Sciatic nerve (tissue), 2 donors: Measurements from ENCODE around the gene MCM8. TPM values are rescaled to one million over a fixed set of nuclear protein-coding genes. Genes with fewer than 3 reads are reported as not detected.

ENCODE experiments used
- ATAC-seq: fragments of 200-7000 bp; cut with Tn5 transposase; one replicate; pipeline ENCODE4 v1.9.1; 2020; ENCODE audit warnings: mild to moderate bottlenecking, moderate library complexity
- DNase-seq: peaks from one replicate; pipeline ENCODE4 v3.0.0-alpha.2; 2020; ENCODE audit warnings: low spot score
- intact Hi-C: fragments of 100-400 bp; cut with DNase I; formaldehyde crosslinking; loops from one replicate; pipeline ENCODE4 v1.14.2; 2022
- total RNA-seq: library from RNA; stranded (reverse); fragmentation: NEBNext Ultra II Directional; extraction: Animal tissue kit (Norgen Biotek cat#: 25700); gene quantifications from one replicate; pipeline ENCODE4 v1.2.1, GENCODE V29; 2021
- donor health status: DM: no; HTN: no; CAD: no.
- donor health status: DM: no; HTN: no; CAD: no.

MCM8 gene
- 3.7 TPM for total RNA-seq

GRCh38 chr20:5950271-5951031, at the start of gene MCM8, which contains the start of gene TRMT6:
TSS of gene MCM8 (plus strand) at chr20:5950652. CDS start at chr20:5952016, 1,364 bp downstream.
TSS of gene TRMT6 (minus strand) at chr20:5950533. CDS start at chr20:5950405, 128 bp downstream.
- peak; percentile 97 for DNase-seq
- ATAC-seq, result peak; percentile 100
- intact Hi-C loops, result no loop called here

GRCh38 chr20:5900908-5901307, 49.5 kb upstream of the MCM8 start:
- ATAC-seq, result no peak
- no peak for DNase-seq
- intact Hi-C loops, result no loop called here

GRCh38 chr20:5908981-5909380, 41.5 kb upstream of the MCM8 start:
- DNase-seq (no peak), ATAC-seq (no peak)
- intact Hi-C loops, result no loop called here

DNA sequence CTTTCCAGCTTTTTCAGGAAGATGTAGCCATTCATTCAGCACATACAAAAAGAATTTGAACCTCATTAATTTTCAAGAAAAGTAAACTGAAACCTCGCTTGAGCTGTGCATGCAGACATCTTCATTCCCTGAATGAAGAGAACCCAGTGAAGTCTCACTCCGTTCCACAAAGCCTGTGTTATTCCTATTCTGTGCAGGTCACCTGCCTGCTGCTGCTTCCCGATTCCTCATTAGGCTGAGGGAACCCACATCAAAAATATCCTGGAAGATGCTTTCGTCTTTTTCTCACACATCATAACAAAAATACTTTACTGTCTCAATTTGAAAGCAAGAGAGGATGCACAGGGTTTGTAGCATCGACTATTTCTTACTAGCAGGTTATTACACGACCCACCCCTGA, 40.3 kb upstream of the MCM8 start:
- DNase-seq, result no peak

GRCh38 chr20:5913166-5913565, 37.3 kb upstream of the MCM8 start:
- ATAC-seq, result no peak
- DNase-seq, result no peak
- intact Hi-C loops, result no loop called here

More for the DNA sequence above, 40.3 kb upstream of the MCM8 start:
- ATAC-seq, result no peak
- intact Hi-C loops, result no loop called here

- DNase-seq, result no peak
- no peak for ATAC-seq
- intact Hi-C loops, result no loop called here
Measured at GRCh38 chr20:5914859-5915258, 35.6 kb upstream of the MCM8 start.

DNA sequence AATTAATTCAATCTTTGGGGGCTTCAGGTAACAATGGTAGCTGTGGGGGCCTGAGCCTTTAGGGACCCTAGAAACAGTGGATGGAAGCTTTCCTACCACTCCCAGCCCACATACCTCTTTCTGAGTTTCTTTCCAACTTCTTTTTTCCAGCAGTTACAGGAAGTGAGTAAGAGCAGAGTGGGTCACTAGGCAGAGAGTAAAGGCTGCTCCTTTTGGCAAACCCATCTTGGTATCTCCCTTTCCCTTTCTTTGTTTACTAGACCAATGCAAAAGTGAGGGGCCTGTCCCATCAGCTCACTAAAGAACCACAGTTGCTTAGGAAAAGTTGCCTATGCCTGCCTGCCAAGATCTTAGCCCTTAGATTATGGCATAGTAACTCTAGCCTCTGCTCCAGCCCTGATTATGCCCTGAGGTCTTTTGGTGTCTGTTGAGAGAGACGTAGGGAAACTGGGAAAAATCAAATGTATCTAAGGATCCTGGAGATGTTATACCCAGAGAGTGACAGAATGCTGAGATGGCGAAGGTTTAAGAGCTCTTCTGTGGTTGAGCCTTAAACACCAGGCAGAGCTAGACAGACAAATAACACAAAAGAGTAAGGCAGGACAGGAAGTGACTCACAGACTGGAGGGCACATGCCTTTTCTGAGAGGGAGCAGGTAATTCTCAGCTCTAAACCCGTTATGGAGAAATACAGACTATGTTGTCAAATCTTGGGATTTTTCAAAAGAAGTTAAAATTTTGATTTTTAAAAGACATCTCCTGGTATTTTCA, 31.4 kb upstream of the MCM8 start:
- DNase-seq (no peak), ATAC-seq (no peak)
- intact Hi-C loops, result no loop called here

DNA sequence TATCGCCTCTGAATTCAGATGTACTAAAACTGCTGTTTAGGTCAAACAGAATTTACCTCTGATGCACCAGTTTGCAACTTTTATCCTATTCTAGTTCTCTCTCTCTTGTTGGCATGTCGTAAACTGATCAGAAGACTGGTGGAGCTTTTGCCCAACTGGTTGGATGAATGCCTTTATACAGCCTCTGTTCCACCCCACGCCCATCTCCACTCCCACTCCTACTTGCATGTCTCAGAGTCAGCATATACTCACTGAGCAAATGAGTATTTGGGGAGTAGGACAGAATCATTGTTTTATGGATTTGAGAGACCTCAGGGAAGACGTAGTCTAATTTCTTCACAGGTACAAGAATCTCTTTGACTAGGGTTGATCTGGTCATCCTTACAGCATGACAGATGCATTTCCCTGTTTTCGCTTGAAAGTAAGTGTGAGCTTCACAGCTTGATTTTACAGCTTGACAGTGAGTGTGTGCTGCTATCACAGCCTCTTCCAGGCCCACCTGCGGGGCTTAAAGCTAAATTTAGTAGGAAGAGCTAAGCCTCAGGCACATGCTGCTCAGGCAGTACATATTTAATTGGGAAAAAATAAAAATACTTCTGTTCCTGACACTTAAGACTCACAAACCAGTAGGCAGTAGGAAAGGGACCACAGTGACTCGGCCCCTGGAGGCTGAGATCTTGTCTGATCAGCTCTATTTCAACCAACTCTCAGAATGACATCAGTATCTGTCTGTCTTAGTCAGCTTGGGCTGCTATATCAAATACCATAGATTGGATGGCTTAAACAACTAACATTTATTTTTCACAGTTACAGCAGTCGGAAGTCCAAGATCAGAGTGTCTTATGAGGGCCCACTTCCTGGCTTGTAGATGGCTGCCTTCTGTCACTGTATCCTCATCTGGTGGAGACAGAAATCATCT, 30.6 kb upstream of the MCM8 start:
- DNase-seq, result no peak
- intact Hi-C loops, result no loop called here
- ATAC-seq, result no peak

DNA sequence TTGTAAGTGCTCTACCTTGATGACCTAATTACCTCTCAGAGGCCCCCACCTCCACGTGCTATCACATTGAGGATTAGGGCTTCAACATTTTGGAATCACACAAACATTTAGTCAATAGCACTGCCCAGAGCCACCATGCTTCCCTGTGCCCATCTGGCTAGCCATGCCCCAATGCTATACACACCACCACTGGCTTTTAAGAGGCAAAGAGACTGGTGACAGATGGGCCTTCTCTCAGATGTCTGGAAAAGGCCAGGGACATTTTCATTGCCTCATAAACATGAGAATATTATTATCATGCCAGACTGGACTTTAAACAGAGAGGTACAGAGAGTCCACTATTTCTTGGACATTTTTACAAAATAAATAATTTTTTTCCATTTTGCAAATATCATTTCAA, 29.9 kb upstream of the MCM8 start:
- ATAC-seq (no peak), DNase-seq (no peak)
- intact Hi-C loops, result no loop called here

DNA sequence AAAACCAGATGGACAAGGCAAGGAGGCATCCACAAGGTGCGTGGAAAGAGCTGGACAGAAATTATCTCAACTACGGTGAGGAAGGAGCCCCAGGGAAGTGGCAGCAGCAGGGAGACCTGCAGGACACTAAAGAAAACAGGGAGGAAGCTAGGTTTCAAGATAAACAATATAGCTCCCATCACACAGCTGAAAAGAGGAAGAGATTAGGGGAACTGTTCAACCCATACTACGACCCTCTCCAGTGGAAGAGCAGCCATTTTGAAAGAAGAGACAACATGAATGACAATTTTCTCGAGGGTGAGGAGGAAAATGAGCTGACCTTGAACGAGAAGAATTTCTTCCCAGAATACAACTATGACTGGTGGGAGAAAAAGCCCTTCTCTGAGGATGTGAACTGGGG, 27.0 kb upstream of the MCM8 start:
- no peak for ATAC-seq
- no peak for DNase-seq

DNA sequence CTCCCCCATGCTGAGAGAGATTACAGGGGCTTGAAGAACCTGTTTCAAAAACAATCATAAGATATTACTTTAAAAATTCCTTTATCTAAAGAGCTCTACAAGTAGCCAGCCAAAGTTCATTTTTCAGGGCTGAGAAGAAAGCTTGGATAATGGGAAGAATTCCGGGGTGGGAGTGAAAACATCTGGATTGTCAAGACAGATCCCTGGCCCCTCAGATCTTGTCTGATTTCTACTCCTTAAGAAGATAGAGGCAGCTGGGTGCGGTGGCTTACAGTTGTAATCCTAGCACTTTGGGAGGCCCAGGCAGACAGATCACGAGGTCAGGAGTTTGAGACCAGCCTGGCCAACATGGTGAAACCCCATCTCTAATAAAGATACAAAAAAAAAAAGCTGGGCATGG, 24.9 kb upstream of the MCM8 start:
- ATAC-seq, result no peak
- intact Hi-C loops, result no loop called here

More for the DNA sequence above, 27.0 kb upstream of the MCM8 start:
- intact Hi-C loops, result no loop called here

DNA sequence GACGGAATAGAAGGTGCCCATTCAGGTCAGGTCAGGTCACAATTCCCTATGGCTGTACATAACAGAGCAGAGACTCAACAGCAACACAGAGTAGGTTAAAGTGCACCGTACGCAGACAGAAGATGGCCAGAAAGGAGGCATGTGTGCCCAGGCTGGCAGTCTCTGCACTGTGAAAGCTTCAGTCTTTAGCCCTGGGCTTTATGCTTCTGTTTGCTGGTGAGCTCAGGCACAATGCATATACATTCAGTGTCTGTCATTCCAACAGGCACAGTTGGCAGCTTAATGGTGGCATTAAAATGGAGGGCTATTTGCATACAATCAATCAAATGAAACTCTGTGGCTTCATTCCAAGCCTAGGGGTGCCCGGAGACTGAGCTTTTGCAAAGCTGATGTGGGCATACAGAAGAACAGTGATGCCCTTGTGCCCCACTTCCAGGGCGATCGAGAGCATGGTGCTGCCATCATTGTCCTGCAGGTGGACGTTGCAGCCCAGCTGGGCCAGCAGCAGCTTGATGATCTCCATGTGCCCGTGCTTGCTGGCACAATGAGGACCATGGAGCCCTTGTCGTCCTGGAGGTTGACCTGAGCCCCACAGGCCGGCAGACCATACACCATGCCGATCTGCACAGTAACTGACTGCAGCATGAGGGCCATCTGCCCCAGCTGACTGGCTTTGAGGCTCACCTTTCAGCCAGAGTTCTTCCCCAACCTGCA, 22.5 kb upstream of the MCM8 start:
- DNase-seq, result no peak
- intact Hi-C loops, result no loop called here

More for the DNA sequence above, 24.9 kb upstream of the MCM8 start:
- DNase-seq, result no peak

GRCh38 chr20:5928836-5929715, 21.4 kb upstream of the MCM8 start:
- ATAC-seq (no peak), DNase-seq (no peak)
- intact Hi-C loops, result no loop called here

More for the DNA sequence above, 22.5 kb upstream of the MCM8 start:
- ATAC-seq, result no peak

GRCh38 chr20:5931411-5931810, 19.0 kb upstream of the MCM8 start:
- DNase-seq (no peak), ATAC-seq (no peak)
- intact Hi-C loops, result no loop called here

GRCh38 chr20:5932796-5933195, 17.7 kb upstream of the MCM8 start:
- ATAC-seq (no peak), DNase-seq (no peak)
- intact Hi-C loops, result no loop called here

GRCh38 chr20:5933802-5934436, 16.5 kb upstream of the MCM8 start:
- DNase-seq, result no peak
- intact Hi-C loops, result no loop called here
- no peak for ATAC-seq

- ATAC-seq (no peak), DNase-seq (no peak)
- intact Hi-C loops, result no loop called here
Measured at GRCh38 chr20:5935384-5935783, 15.1 kb upstream of the MCM8 start.
